NK-92 (cell line): ENCODE measurements around the gene UHRF2.
A peak's percentile ranks its signal among the peaks of the same experiment; 100 is the strongest.
"Not testable (repeated sequence)": the region's sequence is repeated elsewhere in the genome, so short reads cannot be mapped to it uniquely, and the experiment has no call there.

Experiments
- DNase-seq: peaks from one replicate; lab custom pipeline; 2025; ENCODE audit not compliant: unreplicated experiment; lab: John Stamatoyannopoulos, UW

The UHRF2 gene, protein sequence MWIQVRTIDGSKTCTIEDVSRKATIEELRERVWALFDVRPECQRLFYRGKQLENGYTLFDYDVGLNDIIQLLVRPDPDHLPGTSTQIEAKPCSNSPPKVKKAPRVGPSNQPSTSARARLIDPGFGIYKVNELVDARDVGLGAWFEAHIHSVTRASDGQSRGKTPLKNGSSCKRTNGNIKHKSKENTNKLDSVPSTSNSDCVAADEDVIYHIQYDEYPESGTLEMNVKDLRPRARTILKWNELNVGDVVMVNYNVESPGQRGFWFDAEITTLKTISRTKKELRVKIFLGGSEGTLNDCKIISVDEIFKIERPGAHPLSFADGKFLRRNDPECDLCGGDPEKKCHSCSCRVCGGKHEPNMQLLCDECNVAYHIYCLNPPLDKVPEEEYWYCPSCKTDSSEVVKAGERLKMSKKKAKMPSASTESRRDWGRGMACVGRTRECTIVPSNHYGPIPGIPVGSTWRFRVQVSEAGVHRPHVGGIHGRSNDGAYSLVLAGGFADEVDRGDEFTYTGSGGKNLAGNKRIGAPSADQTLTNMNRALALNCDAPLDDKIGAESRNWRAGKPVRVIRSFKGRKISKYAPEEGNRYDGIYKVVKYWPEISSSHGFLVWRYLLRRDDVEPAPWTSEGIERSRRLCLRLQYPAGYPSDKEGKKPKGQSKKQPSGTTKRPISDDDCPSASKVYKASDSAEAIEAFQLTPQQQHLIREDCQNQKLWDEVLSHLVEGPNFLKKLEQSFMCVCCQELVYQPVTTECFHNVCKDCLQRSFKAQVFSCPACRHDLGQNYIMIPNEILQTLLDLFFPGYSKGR

DNA sequence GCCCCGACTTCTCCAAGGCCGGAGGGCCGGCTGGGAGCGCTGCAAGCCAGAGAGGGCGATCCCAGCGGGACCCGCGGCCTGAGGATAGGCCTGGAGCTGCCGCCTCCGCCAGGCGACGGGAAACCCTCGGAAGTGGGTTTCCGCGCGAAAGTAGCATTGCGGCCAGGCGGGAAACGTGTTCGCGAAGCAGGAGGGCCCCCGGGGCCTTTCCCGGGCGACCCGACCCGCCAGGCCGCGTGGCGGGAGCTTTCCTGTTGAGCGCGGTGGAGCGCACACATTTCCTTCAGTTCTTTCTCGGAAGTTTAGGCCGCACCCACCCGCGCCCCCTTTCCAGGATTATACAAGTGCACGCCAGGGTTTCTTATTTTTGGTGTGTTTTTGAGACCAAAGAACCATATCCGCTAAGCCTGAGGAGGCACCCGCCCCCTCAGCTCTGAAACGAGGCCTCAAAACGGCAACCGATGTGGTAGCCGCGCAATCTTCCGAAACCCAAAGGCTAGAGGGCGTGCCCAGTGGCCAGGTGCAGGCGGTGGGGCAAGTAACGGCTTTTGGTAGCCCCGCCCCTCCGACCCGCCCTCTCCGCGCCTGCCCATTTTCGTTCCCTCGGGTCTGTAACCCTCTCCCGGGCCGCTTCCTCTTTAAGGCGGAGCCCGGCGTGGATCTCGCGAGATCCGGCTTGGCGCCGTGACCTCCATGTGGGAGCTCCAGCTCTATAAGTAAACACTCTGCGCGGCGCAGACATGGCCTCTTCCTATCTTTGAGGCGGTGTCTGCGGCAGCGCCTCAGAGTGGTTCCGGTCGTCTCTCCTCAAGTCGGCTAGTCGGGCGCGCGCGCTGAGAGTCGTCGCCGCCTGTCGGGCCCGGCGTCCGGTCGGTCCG, at the start of gene UHRF2:
Gene UHRF2 (plus strand): TSS at position 713 of the 878 bp plus-strand sequence. CDS start 292 bp downstream, outside the sequence.
- DNase-seq: peak; percentile 89

DNA sequence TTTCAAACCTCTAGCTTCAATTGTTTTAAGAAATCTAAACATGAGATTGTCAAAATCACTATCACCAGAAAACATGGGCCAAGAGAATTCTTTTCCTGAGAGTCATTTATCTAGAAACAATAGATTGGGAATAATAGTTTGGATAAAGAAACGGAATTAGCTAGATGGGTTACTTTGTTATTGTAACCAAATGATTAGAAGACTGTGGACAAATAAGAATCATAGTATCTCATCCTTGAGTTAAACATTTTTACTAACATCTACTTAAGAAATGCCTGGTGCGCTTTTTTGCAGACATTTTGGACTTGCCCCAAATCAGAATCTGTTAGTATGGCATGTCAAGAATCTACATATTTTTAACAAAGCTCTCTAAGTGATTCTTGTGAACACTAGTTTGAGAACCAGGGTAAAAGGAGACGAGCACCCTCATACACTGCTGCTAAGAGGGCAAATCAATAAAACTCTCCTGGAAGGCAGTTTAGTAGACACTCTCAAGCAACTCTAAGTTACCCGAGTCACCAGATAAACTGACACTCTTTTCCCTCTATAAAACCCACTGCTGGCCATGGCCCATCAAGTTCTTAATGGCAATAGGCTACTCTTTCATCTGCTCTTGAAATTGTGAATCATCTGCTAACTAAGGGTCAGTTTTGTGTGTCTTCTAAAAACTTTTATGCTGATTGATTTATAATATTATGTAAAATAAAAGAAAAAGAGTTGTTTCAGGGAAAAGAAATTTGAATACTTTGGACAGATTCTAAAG, 45.7 kb upstream of the UHRF2 start:
- no peak for DNase-seq

DNA sequence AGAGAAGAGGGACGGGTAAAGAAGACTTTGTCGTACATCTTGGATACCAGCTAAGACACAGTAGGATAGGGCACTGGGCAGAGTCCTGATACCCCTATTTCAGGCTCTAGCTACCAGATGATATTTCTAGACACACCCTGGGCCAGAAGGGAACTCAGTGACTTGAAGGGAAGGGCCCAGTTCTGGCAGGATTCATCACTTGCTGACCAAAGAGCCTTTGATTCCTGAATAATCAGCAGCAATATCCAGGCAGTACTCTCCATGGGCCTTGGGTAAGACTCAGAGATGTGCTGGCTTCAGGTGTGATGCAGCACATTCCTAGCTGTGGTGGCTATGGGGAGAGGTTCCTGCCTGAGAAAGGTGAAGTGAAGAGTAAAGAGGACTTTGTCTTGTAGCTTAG, 44.2 kb upstream of the UHRF2 start:
- no peak for DNase-seq

DNA sequence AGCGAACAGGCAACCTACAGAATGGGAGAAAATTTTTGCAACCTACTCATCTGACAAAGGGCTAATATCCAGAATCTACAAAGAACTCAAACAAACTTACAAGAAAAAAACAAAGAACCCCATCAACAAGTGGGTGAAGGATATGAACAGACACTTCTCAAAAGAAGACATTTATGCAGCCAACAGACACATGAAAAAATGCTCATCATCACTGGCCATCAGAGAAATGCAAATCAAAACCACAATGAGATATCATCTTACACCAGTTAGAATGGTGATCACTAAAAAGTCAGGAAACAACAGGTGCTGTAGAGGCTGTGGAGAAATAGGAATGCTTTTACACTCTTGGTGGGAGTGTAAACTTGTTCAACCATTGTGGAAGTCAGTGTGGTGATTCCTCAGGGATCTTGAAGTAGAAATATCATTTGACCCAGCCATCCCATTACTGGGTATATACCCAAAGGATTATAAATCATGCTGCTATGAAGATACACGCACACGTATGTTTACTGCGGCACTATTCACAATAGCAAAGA, 31.5 kb upstream of the UHRF2 start:
- DNase-seq: not testable (repeated sequence)

DNA sequence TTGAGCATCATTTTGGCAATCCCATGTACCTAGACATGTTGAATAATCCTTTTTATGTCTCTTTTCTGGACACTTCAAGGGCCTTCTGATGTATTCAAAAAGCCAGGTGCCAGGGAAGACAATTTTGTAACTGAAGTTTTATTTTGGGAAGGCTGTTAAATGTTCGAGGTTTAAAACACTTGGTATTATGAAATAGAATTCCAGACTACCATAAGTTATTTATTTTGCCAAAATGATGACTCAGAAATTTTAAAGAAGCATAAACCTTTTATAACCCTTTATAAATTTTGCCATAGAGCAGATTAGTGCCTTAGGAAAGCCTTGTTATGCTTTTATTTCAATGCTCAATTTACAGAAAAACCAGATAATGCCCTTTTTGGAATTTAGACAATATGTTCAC, 30.3 kb upstream of the UHRF2 start:
- DNase-seq: no peak

DNA sequence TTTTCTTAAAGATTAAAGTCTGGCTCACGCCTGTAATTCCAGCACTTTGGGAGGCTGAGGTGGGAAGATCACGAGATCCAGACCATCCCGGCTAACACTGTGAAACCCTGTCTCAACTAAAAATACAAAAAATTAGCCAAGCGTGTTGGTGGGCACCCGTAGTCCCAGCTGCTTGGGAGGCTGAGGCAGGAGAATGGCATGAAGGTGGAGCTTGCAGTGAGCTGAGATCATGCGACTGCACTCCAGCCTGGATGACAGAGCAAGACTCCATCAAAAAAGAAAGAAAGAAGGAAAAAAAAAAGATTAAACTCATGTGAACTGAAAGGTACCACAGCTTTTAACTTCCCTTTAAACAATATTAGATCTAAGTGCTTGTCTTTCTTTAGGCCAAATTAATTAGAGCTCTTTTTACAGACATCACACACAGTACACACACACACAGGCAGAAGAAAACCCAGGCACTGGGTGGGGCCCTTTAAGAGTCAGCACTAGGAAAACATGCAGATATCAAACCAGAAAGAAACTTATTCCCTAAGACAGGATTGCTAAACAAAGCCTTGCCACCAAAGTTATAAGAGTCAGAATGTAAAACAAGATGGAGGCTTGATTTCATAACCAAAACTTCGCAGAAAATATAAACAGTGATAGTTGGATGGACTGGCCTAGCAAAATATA, 29.3 kb upstream of the UHRF2 start:
- no peak for DNase-seq

DNA sequence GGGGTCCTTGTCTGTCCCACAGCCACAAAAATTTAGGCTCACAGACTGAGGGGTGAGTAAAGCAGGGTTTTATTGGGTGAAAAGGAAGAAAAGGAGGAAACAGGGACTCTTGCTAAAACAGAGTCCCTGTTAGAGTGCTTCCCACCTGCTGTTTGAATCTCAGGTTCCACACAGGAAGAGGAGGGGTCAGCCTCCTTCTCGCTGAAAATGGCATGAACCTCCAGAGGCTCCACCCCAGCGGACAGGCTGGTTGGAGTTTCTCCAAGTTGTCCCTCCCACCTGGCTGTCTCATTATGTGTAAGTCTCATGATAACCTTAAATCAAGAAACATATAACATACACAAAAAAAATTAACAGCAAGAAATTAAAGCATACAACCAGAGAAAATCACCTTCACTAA, 28.3 kb upstream of the UHRF2 start:
- no peak for DNase-seq

DNA sequence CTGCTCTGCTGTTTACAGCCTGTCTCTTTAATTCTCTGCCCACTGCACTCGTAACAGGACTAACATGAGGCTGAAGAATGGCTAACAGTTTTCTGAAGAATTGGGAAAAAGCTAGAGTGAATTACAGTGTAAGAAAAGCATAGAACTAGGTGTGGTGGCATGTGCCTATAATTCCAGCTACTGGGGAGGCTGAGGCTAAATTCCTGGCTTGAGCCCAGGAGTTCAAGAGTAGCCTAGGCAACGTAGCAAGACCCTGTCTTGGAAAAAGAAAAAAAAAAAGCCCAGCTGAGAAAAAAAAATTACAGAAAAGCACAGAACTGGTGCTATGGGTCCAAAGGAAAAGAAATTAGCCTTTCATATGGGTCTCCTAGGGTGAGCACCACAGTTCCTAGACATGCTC, 13.9 kb upstream of the UHRF2 start:
- DNase-seq: no peak

DNA sequence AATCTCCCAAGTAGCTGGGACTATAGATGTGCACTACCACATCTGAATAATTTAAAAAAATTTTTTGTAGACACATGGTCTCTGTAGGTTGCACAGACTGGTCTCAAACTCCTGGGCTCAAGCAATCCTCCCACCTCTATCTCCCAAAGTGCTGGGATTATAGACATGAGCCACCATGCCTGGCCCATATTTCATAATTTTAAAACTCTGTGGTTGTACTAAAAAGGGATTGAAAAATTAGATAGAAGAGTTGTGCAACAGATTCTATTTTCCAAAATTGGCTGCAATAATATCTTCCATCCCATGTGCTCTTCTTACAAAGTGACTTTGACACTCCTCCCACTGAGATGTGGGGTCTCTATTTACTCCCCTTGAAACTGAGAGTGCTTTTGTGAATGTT, 7.6 kb upstream of the UHRF2 start:
- DNase-seq: no peak

DNA sequence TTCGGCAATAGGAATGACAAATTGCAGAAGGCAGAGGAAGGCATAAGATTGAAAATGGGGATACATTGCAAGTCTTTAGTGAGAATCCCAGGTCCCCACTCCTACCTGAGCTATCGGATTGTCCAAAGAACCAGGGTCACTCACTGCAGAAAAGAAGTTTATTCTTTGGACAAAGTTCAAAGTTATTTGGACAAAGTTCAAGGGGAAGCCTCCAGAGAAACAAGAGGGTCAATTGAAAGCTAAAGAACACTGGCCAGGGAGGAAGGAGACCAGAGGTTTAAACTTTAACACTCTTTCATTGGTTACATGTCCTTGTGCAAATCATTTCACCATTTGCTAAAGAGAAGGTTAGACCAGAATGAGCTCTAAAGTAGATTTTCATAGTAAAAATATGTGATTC, 5.2 kb upstream of the UHRF2 start:
- no peak for DNase-seq

DNA sequence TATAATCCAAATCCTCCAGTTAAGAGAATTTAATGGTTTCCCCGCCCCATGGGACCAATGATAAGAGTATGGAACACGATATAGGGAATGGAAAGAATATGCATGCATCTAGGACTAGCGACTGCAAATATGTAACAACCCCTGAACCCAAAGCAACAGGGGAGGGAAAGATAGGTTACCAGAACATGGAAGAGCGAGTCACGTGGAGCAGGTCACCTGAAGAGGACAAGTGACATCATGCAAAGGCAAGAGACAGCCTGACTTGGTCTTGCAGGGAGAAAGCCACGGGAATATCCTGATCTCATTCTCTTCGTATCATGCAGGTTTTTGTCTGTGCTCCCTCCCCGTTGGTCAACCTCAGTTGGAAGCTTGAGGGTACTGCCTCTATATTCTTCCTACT, 4.7 kb upstream of the UHRF2 start:
- DNase-seq: no peak

DNA sequence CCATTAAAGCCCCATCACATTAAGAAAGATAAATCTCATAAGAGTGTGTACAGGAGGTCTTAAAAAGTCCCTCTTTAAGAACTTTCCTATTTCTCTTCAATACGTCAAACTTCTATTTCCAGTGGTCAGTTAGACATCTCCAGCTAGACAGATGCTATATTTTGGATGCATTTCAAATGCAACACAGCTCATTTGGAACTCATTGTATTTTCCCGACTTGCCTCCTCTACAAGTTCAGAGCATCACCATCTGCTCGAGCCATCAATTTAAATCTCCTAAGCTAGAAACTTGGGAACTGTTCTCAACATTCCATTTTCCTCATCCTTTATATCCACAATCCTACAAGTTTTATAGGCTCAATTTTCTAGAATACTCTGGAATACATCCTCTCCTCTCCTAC, 3.2 kb upstream of the UHRF2 start:
- no peak for DNase-seq

DNA sequence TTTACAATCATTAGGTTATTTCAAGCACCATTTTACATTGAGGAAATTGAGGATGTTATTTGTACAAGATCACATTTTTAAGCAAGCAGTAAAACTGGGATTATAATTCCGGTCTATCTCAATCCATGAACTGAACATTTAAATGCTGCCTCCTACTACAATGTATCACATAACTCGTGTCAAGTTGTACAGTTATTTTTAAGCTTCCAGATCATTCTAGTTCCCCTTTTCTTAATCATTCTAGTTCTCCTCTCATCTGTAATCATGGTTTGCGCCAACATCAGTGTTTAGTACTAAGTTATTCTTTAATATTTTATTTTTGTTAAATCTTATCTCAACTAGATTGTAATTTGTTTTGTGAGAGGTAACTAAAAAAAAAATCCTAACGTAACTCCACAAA, 2.4 kb upstream of the UHRF2 start:
- no peak for DNase-seq

DNA sequence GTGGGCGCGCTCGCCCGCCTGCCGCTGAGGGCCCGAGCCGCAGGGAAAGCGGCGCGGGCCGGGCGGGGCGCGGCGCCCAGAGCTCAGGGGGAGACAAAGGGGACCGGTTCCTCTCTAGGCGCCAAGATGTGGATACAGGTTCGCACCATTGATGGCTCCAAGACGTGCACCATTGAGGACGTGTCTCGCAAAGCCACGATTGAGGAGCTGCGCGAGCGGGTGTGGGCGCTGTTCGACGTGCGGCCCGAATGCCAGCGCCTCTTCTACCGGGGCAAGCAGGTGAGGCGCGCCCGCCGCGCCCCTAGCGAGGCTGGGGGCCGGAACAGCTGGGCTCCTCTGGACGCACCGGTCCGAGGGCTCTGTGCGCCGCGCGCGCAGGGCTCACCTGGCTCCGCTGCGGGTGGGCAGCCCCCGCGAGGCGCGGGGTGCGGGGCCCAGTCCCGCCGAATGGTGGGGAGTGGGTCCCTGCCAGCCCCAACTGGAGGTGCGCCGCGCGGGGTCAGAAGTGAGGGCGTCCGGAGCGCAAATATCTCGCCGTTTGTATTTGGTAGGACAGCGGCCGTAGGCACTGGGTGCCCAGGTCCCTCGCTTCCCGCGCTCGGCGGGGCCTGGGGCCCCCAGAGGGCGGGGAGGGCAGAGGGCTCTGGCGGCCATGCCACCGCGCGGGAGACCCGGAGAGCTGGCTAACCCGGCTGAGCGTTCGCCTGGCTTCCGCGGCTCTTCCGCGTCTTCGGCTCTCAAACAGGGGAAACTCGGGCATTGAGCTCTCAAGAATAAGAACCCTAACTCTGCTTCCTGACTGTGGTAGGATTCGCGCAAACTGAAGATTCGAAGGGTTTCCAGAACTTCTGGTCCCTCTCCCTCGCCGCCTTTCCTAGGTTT, 607 bp downstream of the UHRF2 start:
- DNase-seq: no peak

DNA sequence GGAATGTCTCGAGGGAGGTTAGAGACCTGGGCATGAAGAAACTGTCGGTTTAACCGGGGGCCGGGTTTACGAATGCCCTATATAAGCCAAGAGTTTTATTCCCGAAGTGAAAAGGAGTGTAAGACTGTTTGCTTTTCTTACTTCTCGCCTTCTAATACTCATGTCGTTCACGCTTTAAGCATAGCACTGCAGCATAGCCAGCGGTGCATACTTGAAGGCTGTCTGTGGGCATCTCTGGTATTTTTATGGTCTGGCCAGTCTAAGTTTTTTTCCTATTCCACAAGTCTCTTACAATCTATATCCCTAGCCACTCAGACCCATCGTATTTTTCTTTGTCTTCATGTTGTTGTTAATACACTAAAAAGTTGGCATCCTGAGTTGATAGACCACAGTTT, 1.2 kb downstream of the UHRF2 start:
- DNase-seq: no peak

DNA sequence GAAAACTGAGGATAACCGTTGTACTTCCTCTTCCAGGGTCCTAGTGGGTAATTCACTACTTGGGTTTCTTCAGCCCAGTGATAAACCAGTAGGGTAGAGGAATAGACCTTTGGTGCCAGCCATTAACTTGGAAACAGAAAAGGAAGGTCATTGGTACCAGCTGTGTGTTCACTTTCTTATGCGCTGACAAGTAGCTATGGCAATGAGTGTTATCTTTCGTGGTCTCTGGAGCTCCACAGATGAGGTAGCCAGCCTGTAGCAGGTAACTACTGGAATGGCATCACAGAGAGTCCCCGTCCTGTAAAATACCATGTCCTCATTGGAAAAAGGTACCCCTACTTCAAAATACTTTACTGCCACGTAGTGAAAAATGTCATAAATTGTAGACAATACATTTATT, 2.3 kb downstream of the UHRF2 start:
- no peak for DNase-seq

DNA sequence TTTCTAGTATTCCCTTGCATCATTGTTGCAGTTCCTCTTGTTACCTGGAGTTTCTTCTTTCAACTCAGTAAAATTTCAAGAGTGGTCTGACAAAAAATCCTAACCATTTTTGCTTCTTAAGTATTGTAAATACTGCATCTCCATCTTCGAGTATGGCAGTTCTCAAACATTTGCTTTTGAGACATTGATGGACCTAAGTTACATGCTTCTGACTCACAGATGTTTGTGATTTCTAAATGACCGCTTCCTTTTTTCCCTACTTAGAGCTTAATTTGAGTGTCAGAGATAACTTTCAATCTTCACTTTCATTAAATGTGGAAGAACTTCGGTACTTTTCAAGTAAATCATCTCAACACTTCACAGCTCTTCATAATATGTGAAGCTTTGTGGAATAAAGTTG, 4.2 kb downstream of the UHRF2 start:
- DNase-seq: no peak

DNA sequence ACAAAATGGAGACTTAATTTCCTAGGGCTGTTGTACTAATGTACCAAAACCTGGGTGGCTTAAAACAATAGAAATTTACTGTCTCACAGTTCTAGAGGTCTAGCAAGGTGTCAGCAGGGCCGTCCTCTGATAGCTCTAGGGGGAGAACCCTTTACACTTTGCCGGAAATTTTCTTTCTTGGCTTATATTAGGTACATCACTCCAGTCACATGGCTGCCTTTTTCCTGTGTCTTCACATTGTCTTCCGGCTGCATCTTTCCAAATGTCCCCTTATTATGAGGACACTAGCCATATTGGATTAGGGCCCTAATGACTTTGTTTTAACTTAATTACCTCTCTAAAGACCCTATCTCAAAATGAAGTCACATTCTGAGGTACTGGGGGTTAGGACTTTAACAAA, 5.8 kb downstream of the UHRF2 start:
- DNase-seq: no peak

DNA sequence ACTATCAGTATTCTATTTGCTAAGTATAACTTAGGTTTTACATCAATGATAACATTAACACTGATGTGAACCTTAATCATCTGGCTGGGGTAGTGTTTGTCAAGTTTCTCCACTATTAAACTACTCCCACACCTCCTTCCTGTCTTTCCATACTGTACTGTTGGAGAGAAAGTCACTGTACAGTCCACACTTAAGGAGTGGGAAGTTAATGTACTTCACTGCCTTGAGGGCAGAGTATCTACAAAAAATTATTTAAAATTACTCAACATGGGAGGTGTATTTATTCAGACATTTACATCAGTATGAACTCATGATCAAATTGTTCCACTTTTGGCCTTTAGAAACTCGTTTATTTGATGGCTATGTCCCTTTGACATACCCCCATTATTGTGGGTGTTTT, 11.9 kb downstream of the UHRF2 start:
- DNase-seq: no peak
